Skin of body (tissue), 2 donors: ENCODE results near the gene CEND1. TPM values are rescaled to one million over a fixed set of nuclear protein-coding genes. Genes with fewer than 3 reads are reported as not detected.

Experiments used
- DNase-seq: peaks from one replicate; lab custom pipeline; 2025; lab: John Stamatoyannopoulos, UW
- total RNA-seq: library from RNA; depleted of rRNA; stranded (reverse); fragments of >200 nt; gene quantifications from one replicate; pipeline ENCODE4 v1.2.3, GENCODE V29; 2014

CEND1 gene
- total RNA-seq, 1 donor from 2014 or later, result not detected

- peak; percentile 70 for DNase-seq
These were observed 6.0 kb upstream of the CEND1 start for GRCh38 chr11:795634-796564.

GRCh38 chr11:794766-795633 is 5.1 kb upstream of the CEND1 start:
- DNase-seq, result no peak

- DNase-seq, result no peak
These were observed 4.3 kb upstream of the CEND1 start for GRCh38 chr11:794013-794765.

- DNase-seq, result no peak
These were observed 3.7 kb upstream of the CEND1 start for GRCh38 chr11:793556-793955.

GRCh38 chr11:792873-793272 is 3.0 kb upstream of the CEND1 start:
- no peak for DNase-seq

- DNase-seq, result no peak
These were observed 2.6 kb upstream of the CEND1 start for GRCh38 chr11:792535-792821.

- no peak for DNase-seq
These were observed 2.0 kb upstream of the CEND1 start for GRCh38 chr11:791658-792534.

GRCh38 chr11:790721-791564 is 1.1 kb upstream of the CEND1 start:
- no peak for DNase-seq

GRCh38 chr11:788953-789940 is 643 bp downstream of the CEND1 start:
- DNase-seq, result no peak

- DNase-seq, result no peak
These were observed 1.8 kb downstream of the CEND1 start for GRCh38 chr11:788009-788640.

- DNase-seq, result no peak
These were observed 2.7 kb downstream of the CEND1 start for GRCh38 chr11:787084-787675.

- no peak for DNase-seq
These were observed 3.4 kb downstream of the CEND1 start for GRCh38 chr11:786235-787083.

GRCh38 chr11:783581-784015 is 6.3 kb downstream of the CEND1 start:
- DNase-seq, result peak; percentile 11

- no peak for DNase-seq
These were observed 7.4 kb downstream of the CEND1 start for GRCh38 chr11:782264-783174.

GRCh38 chr11:779955-780532 is 9.8 kb downstream of the CEND1 start:
- no peak for DNase-seq
